Progenitor cell of endocrine pancreas (in vitro differentiated cells): Measurements from ENCODE around the gene SKOR1. TPM values are rescaled to one million over a fixed set of nuclear protein-coding genes. Genes with fewer than 3 reads are reported as not detected.

Experiments
- DNase-seq: peaks from one replicate; pipeline ENCODE4 v3.0.0; 2021; ENCODE audit warnings: low spot score; ENCODE audit not compliant: unreplicated experiment
- H3K27ac Mint-ChIP-seq: 2 replicates; pipeline ENCODE4 v1.8.0; 2021; ENCODE audit warnings: mild to moderate bottlenecking, moderate library complexity, mixed read lengths
- H3K27me3 Mint-ChIP-seq: 2 replicates; pipeline ENCODE4 v1.8.0; 2021; ENCODE audit warnings: mixed read lengths
- H3K36me3 Mint-ChIP-seq: 2 replicates; pipeline ENCODE4 v1.8.0; 2022; ENCODE audit warnings: mixed read lengths; ENCODE audit not compliant: insufficient read depth
- H3K4me1 Mint-ChIP-seq: 2 replicates; pipeline ENCODE4 v1.8.0; 2021; ENCODE audit warnings: low read depth, mixed read lengths
- H3K4me3 Mint-ChIP-seq: 2 replicates; pipeline ENCODE4 v1.8.0; 2021; ENCODE audit warnings: low read depth, mild to moderate bottlenecking, moderate library complexity, mixed read lengths
- H3K9me3 Mint-ChIP-seq: 2 replicates; pipeline ENCODE4 v1.8.0; 2021; ENCODE audit warnings: low read depth, mixed read lengths
- CTCF ChIP-seq: fragments of 200-600 bp; sonication (generic); IDR thresholded peaks from one replicate; pipeline ENCODE4 v1.5.0; 2021; ENCODE audit warnings: antibody characterized with exemption, mild to moderate bottlenecking; ENCODE audit not compliant: unreplicated experiment
- total RNA-seq: library from RNA; stranded (reverse); gene quantifications from 2 replicates; pipeline ENCODE4 v1.2.1, GENCODE V29; 2021

SKOR1 gene
- total RNA-seq, 1 donor from 2014 or later = 0.60 TPM

GRCh38 chr15:67827562-67828277 is 2.4 kb downstream of the SKOR1 start:
- Mint-ChIP-seq H3K9me3 (no peaks in the 10 kb centered on the region), H3K27me3 (peaks cover 76% of the 10 kb centered on the region), H3K4me3 (no peak overlapping the region), H3K36me3 (no peaks in the 10 kb centered on the region), H3K27ac (no peak overlapping the region), H3K4me1 (peaks cover 13% of the 10 kb centered on the region)
- peak; percentile 10 for TF ChIP-seq CTCF
- DNase-seq = no peak

DNA sequence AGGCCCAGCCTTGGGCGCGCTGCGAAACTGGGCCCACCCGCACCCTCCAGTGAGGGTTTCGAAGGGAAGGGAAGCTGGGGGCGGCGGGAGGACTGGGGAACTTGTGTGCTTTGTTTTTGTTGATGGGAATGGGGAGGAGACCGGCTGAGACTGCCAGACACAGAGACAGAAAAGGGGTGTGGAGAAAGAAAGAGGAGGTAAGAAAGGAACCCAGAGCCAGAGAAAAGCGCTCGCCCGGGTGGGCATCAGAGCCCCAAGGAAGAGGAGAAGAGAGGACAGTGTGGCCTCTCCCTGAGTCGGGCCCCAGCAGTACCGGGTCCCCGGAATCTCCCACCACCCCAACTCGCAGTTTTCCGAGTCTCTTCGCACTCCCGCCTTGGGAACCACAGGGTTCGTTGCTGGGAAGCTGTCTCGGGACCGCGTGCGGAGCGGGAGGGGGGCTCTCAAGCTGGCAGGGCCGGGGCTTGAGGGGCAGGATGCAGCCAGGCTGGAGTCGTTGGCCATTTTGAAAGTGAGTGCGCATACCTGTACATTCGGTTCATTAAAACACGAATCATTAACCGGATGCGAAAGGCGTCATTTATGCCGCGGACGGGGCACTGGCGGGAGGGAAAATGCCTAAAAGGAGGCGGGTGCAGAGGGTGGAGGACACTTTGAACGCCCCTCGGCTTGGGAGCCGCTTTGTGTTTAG is 3.1 kb downstream of the SKOR1 start:
- DNase-seq = no peak
- Mint-ChIP-seq H3K4me1 (peaks cover 17% of the 10 kb centered on the region), H3K27ac (no peak overlapping the region), H3K9me3 (no peaks in the 10 kb centered on the region), H3K27me3 (peaks cover 80% of the 10 kb centered on the region), H3K36me3 (no peaks in the 10 kb centered on the region), H3K4me3 (no peak overlapping the region)
- no peak for TF ChIP-seq CTCF

- Mint-ChIP-seq H3K4me3 (no peak overlapping the region), H3K9me3 (no peaks in the 10 kb centered on the region), H3K27me3 (peaks cover 80% of the 10 kb centered on the region), H3K36me3 (no peaks in the 10 kb centered on the region), H3K4me1 (peaks cover 15% of the 10 kb centered on the region), H3K27ac (peak overlapping the region; percentile 52)
- no peak for TF ChIP-seq CTCF
- no peak for DNase-seq
These were observed 3.8 kb downstream of the SKOR1 start for GRCh38 chr15:67828969-67829646.

DNA sequence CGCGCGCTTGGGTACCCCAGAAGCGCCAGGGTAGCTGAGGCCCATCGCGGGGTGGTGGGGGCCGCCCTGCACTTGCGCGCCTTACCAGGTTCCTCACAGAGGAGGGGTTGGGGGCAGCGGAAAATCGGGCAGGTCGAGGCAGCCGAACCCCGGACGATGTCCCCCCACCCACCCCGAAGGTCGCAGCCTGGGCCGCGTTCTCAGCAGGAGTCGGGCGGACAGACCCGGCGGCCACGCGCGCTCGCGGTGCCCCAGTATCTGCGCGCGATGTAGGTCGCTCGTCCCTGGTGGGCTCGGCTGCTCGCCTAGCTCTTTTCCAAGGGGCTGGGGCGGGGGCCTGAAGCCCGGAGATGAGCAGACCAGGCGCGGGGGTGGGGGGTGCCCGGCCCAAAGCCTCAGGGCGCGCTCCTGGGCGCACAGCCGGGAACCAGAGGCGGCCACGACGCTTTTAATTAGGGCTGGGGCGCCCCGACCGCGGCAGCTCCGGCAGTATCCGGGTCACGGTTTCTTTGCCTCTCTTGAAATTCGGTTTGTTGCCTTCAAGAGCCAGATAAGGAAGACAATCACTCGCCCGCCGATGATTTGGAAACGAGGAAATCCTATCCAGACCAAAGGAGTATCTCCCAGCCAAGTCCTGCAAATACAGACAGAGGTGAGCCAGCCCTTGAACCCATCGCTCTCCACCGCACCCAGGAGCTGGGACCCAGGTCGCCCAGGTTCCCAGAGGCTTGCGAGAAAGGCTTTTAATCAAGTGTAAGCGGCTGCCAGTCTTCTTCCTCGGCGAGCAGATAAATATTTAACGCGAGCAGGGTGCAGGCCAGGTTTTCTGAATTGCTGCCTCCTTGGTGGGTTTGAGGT is 4.6 kb downstream of the SKOR1 start:
- Mint-ChIP-seq H3K4me3 (no peak overlapping the region), H3K27ac (no peak overlapping the region)

More for the DNA sequence above, 4.6 kb downstream of the SKOR1 start:
- no peak for DNase-seq
- peaks cover 16% of the 10 kb centered on the region for H3K4me1 Mint-ChIP-seq
- peaks cover 80% of the 10 kb centered on the region for H3K27me3 Mint-ChIP-seq
- no peak for TF ChIP-seq CTCF
- H3K36me3 Mint-ChIP-seq = no peaks in the 10 kb centered on the region
- H3K9me3 Mint-ChIP-seq = no peaks in the 10 kb centered on the region
